Fibroblast of skin of left quadriceps (primary cell): ENCODE measurements around the gene SNRPD1.
"Not testable (repeated sequence)": the region's sequence is repeated elsewhere in the genome, so short reads cannot be mapped to it uniquely, and the experiment has no call there.

ENCODE experiments used
- DNase-seq, 2 experiments: peaks; one replicate each; pipeline ENCODE4 v3.0.0-alpha.2; 2013; ENCODE audit warnings: low read depth in 2 of 2

The SNRPD1 gene

DNA sequence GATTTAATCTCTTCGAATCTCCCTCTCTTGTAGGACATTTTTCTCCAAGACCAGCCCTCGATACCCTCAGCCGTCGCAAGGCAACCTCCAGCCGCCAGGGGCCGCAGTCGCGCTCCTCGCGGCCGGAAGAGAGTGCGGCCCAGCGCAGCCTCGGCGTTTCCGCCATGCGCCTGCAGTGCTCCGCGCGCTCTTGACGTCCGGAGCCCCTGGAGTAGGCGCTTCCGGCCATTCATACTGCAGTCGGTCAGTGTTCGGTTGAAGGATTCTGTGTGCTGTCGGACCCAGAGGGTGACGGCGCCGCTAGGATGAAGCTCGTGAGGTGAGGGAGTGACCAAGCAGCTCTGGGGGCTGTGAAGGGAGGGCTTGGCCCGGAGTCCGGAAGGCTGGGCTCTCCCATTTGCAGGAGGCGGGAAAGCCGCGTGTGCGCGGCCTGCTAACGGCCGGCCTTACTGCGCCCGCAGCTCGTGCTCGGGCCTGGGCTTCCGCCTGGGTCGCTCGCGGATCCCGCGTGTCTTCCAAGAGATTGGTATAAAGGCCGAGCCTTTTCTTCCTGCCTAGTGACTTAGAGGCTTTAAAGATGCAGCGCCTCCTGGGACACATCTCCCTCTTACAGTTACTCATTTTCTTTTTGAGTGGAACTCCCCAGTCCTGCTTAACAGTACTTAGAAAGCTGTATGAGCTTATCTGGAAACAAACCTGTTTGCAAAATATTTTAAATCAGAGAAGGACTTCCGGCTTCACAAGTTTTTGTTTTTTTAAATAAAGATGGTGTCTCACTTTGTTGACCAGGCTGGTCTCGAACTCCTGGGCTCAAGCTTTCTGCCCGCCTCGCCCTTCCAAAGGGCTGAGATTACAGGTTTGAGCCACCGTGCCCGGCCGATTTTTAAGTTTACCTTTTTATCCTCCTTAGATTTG, at the start of gene SNRPD1:
SNRPD1 (plus strand) TSS at position 190 of the 915 bp plus-strand sequence; CDS start at position 306, 116 bp downstream.
- DNase-seq, result peak; percentile 73

DNA sequence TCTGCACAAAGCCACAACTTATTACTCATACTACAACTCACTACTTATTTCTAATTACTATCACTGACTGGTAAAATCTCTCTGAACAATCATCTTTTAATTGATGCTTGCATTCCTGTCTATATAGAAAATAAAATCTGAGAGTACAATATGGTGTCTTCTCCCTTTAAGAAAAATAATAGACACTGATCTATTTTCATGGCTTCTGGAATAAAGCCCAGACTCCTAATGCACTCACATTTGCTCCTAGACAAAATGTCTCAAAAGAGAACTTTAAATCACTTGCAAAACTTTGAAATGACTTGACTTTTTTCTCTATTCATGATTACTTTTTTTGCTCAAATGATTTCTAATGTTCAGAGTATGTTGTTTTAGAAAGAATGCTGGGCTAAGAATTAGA, 40.3 kb upstream of the SNRPD1 start:
- no peak for DNase-seq

DNA sequence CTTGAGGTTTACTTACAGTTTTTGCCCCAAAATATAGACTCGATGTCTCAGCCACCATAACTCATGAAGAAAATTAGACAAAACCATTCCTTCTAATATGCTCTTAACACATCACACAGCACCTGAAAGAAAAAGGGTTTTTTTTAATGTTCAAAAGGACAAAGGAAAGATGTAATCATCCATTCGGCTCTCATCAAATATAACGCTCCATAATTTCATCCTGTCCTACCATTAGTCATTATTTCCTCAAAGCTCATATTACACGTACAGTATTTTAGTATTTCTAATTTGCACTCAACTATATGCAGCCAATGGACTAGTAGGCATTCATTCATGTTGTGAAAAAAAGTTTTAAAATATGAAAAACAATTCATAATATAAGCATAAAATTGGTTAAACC, 36.5 kb upstream of the SNRPD1 start:
- no peak for DNase-seq

DNA sequence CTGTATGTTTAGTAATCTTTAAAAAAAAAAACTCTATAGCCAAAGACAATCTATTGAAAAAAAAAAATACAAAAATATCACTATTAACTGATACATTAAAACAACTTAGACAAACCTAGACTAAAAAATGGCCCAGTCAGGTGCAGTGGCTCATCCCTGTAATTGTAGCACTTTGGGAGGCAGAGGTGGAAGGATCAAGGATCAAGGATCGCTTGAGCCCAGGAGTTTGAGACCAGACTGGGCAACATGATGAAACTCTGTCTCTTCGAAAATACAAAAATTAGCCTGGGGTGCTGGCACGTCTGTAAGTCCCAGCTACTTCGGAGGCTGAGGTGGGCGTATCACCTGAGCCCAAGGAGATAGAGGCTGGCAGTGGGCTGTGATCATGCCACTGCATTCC, 27.7 kb upstream of the SNRPD1 start:
- DNase-seq, result no peak

DNA sequence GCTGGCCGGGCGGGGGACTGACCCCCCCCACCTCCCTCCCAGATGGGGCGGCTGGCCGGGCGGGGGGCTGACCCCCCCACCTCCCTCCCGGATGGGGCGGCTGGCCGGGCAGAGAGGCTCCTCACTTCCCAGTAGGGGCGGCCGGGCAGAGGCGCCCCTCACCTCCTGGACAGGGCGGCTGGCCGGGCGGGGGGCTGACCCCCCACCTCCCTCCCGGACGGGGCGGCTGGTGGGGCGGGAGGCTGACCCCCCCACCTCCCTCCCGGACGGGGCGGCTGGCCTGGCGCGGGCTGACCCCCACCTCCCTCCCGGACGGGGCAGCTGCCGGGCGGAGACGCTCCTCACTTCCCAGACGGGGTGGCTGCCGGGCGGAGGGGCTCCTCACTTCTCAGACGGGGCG, 19.8 kb upstream of the SNRPD1 start:
- DNase-seq, result not testable (repeated sequence)

DNA sequence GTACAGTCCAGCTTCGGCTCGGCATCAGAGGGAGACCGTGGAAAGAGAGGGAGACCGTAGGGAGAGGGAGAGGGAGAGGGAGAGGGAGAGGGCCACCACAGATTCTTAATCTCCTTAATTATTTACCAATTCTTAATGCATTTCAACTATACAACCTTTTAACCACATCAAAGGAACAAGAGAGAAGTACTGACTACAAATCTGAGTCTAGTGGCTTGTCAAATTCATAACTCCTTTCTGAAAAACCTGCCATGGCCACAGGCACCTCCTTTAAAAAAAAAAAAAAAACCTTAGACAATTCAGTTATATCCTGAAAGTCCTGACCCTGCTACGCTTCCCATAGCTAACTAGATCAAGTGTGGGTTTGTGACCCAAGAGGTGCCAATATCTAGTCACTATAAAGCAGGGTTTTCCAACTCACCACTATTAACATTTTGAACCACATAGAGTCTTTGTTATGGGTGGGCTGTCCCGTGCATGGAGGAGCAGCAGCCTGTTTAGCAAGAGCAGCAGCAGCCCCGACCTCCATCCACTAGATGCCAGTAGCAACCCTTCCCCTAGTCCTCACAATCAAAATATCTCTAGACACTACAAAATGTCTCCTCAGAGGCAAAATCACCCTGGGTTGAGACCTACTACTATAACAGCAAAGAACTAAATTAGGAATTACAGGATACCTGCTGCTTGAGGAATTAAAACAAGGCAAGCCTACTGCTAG, 18.4 kb upstream of the SNRPD1 start:
- no peak for DNase-seq

DNA sequence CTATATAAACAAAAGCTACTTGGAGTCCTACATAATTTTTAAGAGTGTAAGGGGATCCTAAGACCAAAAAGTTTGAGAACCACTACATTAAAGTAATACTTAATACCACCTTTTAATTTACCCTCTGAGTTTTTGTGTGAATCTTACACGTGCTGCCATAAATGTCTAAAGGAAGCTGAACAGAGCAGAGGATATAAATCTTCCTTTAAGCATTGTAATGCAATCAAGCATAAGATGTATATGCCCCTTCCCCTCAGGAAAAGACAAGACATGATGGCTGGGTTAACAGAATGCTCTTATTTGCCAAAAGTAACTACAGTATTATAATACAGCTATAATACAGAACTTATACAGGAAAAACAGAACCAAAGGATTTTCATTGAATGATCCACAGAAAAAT, 14.5 kb upstream of the SNRPD1 start:
- no peak for DNase-seq

DNA sequence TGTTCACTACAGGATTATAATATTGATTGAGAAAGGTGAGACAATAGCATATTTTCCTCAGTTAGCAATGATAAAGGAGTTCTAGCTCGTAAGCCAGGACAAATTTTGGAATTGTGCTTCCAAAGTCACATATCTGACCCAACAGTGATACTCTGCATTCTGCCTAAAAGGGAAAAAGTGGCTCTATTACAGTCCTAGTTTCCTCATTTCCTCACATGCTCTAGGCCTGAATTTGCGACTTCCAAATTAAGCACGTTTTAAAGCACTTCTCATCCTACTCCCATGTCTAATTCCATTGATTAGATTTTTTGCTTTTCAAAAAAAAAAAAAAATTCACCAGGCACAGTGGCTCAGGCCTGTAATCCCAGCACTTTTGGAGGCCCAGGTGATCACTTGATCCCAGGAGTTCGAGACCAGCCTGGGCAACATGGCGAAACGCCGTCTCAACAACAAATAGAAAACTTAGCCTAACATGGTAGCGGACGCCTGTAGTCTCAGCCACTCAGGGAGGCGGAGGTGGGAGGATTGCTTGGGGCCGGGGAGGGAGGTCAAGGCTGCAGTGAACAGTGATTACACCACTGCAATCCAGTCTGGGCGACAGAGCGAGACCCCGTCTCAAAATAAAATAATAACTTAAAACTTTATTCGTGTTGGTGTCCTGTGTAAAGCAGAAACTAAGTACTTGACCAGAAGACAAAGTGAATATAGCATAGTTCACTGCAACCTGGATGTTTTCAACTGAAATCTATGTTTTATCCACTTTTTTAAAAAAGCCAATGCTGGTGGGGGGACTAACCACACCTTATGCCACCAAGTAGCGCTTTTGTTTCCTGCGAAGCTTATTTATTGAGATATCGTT, 13.2 kb upstream of the SNRPD1 start:
- DNase-seq, result no peak

DNA sequence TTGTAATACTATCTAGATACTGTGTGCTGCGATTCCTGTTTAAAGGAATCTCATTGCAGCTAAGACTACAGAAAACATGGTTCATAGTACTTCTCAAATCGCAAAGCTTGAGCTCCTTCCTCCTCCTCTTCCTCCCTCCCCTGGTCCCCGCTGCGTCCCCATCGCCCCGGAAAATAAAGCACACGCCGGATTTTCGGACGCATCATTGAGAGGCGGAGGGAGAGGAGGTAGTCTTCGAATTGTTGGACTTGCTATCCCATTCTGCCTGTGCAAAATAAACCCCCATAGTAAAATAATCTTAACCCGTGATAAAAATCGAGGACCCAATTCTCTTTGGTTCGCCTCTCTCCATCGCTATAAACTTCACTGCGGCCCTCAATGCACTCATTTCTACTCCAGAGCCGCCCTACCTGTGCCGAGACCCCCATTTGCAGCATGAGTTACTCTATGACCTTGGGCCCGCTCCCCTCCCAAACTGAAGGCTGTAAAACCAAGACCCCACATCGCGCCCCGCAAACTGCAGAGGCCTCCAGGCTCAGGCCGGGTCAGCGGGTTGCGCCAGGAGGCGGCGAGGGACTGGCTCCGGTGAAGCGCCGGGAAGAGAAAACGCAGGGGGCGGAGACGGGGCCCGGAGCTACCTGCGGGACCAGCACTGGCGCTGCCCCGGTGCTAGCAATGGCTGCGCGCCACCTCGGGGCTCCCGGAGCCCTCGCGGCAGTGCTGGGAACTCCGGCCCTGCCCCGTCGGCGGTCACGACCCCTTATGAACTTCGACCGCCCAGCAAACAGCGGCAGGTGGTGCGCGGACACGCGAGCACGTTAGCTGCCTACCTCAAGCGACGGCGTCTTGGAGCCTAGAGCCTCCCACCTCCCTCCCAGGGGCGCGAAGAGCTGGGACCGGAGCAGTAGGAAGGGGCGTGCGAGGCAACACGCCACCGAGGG, 12.3 kb upstream of the SNRPD1 start:
- no peak for DNase-seq

DNA sequence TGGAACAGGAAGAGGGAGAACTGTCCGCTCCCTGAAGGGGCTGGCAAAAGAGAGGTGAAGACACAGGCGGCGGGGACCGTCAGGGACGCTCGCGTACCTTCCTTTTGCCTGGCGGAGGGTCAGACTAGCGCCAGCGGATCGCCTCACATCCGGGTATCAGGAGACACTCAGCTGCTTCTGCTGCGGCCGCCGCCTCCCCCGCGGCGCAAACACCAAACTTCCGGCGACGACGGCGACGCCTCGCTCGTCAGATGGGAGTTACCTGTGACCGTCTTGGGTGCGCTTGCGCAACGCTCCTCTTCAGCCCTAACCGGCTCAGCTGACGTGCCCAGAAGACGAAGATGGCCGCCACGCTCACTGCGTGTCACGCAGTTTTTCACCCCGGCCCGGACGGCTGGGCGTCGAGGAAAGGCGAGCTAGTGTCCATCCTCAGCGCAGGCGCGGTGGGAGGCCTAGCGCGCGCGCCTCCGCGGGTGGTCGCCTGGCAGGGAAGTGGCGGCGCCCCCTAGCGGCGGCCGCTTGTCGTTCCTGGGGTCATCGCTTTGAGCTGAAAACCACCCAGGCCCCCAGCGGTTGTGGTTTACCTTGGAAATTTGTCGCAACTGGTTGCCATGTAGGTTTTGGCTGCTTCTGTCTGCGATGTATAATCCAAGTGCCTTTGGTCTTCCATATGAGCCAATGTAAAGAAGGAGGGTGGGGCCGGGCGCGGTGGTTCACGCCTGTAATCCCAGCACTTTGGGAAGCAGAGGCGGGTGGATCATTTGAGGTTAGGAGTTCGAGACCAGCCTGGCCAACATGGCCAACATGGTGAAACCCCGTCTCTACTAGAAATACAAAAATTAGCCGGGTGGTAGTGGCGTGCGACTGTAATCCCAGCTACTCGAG, 11.3 kb upstream of the SNRPD1 start, which contains the start of gene ESCO1:
ESCO1 (minus strand) TSS at position 179 of the 885 bp plus-strand sequence. CDS start 25,861 bp downstream, outside the sequence.
- peak; percentile 95 to 96 for DNase-seq

DNA sequence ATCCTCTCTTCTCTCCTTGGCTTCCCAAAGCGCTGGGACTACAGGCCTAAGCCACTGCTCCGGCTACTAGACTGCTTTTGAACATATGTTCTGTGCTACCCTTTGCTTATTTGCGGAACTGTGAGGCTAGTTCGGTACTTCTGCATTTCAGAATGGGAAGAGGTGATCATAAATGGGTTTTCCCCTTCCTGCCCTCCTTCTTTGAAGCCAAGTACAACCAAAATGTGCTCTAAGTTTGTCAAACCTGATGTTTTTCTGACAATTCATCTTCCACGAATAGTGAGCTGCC, 9.9 kb upstream of the SNRPD1 start:
- DNase-seq, result no peak

DNA sequence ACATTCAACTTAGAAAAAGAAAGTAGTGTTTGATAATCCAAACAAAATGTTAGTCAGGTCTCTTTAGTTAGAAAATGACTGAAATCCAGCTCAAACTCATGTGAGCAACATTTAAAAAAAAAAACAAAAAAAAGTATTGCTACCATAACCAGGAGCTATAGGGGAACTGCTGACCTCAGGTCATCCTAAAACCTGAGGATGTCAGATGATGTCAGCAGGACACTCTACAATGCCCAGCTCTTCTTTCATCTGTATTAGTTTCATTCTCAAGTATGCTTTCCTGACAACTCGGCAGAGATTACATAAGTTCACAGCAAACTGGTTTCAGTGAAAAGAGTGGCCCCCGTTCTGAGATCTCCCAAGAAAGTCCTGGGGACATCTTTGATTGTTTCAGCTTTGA, 7.4 kb upstream of the SNRPD1 start:
- DNase-seq, result no peak

DNA sequence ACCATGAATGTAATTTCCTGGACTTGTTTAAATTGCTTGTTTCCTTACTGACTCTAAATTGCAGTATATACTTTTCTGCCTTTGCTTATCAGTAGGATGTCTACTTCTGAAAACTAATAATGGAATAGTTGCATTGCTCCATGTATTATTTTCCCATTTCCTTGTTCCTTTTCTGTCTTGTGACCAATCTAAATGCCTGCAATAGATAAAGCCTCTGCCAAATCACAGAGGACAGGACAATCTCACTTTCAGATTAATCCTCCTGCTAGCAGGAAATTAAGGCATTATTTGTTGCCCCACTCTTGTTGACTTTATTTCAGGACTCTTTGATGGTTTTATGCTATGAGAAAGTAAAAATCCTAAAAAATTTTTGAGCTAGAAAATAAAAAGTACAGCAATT, 6.9 kb upstream of the SNRPD1 start:
- no peak for DNase-seq

DNA sequence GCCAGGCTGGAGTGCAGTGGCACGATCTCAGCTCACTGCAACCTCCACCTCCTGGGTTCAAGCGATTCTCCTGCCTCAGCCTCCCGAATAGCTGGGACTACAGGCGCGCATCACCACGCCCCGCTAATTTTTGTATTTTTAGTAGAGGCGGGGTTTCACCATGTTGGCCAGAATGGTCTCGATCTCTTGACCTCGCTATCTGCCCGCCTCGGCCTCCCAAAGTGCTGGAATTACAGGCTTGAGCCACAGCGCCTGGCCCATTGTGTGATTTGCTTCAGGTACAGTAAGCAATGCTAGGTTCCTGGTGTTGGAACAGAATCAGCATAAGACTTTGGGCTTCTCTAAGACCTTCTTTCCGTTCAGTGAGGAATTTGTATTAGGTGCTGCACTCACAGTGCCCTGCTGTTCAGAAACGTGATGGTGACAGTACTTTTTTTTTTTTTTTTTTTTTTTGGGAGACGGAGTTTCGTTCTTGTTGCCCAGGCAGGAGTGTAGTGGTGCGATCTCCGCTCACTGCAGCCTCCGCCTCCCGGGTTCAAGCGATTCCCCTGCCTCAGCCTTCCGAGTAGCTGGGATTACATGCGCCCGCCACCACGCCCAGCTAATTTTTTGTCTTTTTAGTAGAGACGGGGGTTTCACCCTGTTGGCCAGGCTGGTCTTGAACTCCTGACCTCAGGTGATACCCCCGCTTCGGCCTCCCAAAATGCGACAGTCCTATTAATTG, 551 bp upstream of the SNRPD1 start:
- not testable (repeated sequence) for DNase-seq

DNA sequence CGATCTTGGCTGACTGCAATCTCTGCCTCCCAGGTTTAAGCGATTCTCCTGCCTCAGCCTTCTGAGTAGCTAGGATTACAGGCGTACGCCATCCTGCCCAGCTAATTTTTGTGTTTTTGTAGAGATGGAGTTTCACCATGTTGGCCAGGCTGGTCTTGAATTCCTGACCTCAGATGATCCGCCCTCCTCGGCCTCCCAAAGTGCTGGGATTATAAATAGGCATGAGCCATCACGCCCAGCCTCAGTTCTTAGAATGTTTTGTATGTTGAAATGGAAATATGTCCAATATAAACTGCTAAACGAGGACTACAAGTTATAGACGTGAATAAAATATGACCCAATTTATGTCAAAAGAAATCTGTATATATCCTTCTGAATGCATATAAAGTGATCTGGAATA, 9.5 kb downstream of the SNRPD1 start:
- not testable (repeated sequence) for DNase-seq

DNA sequence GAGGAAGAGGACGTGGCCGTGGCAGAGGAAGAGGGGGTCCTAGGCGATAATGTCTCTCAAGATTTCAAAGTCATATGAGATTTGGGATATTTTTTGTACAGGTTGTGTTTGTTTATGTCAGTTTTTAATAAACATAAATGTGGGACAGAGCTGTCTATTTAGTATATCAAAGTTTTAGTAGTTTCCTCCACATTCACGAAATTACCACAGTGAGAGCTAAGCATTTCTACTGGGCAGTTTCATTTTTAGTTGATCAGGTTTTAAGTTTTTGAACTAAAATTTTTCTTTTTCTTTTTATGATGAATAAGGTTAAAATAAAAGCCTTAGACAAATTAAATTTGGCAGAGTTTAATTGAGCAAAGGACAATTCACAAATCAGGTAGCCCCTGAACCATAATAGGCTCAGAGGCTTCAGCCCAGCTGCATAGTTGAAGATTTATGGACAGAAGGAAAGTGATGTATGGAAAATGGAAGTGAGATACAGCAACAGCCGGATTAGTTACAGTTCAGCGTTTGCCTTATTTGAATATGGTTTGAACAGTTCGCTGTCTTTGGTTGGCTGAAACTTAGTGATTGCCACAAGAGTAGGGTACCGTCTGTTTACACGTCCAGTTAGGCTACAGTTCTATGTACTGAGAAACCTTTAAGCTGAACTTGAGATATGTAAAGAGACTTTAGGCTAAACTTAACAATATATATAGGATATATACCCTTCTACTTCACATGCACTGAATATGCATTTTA, 17.1 kb downstream of the SNRPD1 start:
- no peak for DNase-seq

DNA sequence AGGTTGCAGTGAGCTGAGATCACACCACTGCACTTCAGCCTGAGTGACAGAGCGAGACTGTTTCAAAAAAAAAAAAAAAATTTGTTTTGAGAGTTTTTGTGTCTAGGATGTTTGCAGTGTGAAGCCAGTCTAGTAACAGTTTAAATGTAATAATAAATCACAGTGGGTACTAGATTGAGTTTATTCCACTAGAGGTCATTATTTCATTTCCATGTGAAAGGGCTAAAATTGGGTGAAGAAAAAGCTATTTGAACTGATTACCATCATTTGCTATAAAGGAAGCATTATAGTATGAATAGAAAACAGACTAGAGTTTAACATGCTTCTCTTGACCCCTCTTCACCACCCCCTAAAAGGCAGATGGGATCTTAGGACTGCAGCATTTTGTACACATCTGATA, 20.3 kb downstream of the SNRPD1 start:
- DNase-seq, result no peak

DNA sequence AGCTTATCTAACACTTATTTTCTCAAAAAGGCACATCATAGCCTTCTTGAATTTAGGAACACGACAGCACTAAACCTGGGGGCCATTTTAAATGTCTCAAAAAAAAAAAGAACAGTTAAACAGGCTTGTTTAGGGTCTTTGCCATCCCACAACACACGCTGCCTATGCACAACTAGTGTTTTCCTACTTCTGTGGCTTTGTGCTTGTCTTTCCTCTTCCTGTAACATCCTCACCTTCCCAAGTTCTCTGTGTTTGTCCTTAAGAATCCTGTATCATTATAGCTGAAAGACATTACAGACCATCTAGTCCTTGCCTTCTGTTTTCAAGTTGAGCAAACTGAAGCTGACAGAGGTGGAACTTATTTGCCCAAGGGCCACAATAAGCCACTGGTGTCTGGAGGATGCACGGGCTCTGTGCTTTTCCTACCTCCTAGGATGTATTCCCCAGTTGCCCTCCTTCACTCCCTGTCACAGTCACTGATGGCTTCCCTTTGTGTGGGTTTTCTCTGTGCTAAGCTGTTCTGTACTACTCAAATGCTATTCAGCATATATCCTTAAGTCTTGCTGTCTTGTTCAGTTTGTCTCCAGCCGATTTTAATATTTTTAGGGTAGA, 22.6 kb downstream of the SNRPD1 start:
- DNase-seq, result no peak
